SU-DHL-6 (cell line): ENCODE results near the gene DUSP2.

Source experiments
- H2AFZ ChIP-seq: fragments of 200-600 bp; sonication (generic); 2 replicates; pipeline ENCODE4 v1.6.1; 2014; ENCODE audit warnings: low read depth, mild to moderate bottlenecking, moderate library complexity, mixed read lengths, antibody characterized with exemption, low read length; ENCODE audit not compliant: severe bottlenecking
- H3F3A ChIP-seq: fragments of 200-600 bp; shearing (Covaris generic); 2 replicates; pipeline ENCODE4 v1.6.0; 2016; ENCODE audit warnings: antibody characterized with exemption, mild to moderate bottlenecking; ENCODE audit not compliant: insufficient read depth
- H3K27ac ChIP-seq: fragments of 200-600 bp; sonication (generic); 2 replicates; pipeline ENCODE4 v1.5.1; 2016; ENCODE audit warnings: low read depth, mild to moderate bottlenecking, low read length, moderate library complexity, mixed read lengths
- H3K27me3 ChIP-seq: fragments of 200-600 bp; sonication (generic), shearing (Covaris generic); 2 replicates; pipeline ENCODE4 v1.6.0; 2014; ENCODE audit warnings: mild to moderate bottlenecking, low read length
- H3K36me3 ChIP-seq: fragments of 200-600 bp; sonication (generic); 2 replicates; pipeline ENCODE4 v1.6.1; 2014; ENCODE audit warnings: mild to moderate bottlenecking, low read length, mixed read lengths
- H3K4me2 ChIP-seq: fragments of 300-600, 200-600 bp; shearing (Covaris generic), sonication (generic); 2 replicates; pipeline ENCODE4 v1.6.0; 2014; ENCODE audit warnings: low read length, low read depth, mild to moderate bottlenecking; ENCODE audit not compliant: poor library complexity, severe bottlenecking
- H3K4me3 ChIP-seq: fragments of 200-600 bp; sonication (generic); 2 replicates; pipeline ENCODE4 v1.5.1; 2014; ENCODE audit warnings: antibody characterized with exemption, low read length, mild to moderate bottlenecking, mixed read lengths; ENCODE audit not compliant: insufficient read depth, poor library complexity, severe bottlenecking
- H3K79me2 ChIP-seq: fragments of 200-600 bp; sonication (generic); 2 replicates; pipeline ENCODE4 v1.6.1; 2014; ENCODE audit warnings: mild to moderate bottlenecking, low read length, moderate library complexity; ENCODE audit not compliant: insufficient read depth
- H3K9ac ChIP-seq: fragments of 200-600 bp; sonication (generic); 2 replicates; pipeline ENCODE4 v1.7.0; 2014; ENCODE audit warnings: mild to moderate bottlenecking, low read length
- H3K9me2 ChIP-seq: fragments of 200-600 bp; sonication (generic); replicated peaks from 2 replicates; pipeline ENCODE4 v1.6.1; 2014; ENCODE audit warnings: low read length; ENCODE audit not compliant: insufficient read depth
- H3K9me3 ChIP-seq: fragments of 200-600 bp; sonication (generic); 2 replicates; pipeline ENCODE4 v1.6.1; 2014; ENCODE audit warnings: low read length, mixed read lengths; ENCODE audit not compliant: insufficient read depth
- H4K20me1 ChIP-seq: fragments of 200-600 bp; sonication (generic); 2 replicates; pipeline ENCODE4 v1.6.1; 2014; ENCODE audit warnings: low read depth, mild to moderate bottlenecking, antibody characterized with exemption, low read length, moderate library complexity, mixed read lengths
- EZH2phosphoT487 ChIP-seq: fragments of 200-600 bp; sonication (generic), shearing (Covaris generic); conservative IDR thresholded peaks from 2 replicates; pipeline ENCODE4 v1.6.1; 2018; ENCODE audit warnings: mild to moderate bottlenecking, antibody characterized with exemption, low read length, moderate library complexity, mixed read lengths
- TF ChIP-seq, protein P1 (sequence below): fragments of 200-600 bp; sonication (generic); IDR thresholded peaks from one replicate; pipeline ENCODE4 v1.5.1; 2017; ENCODE audit warnings: antibody characterized with exemption, mild to moderate bottlenecking, low read length, moderate library complexity; ENCODE audit not compliant: insufficient read depth, poor library complexity, severe bottlenecking

Gene DUSP2

DNA sequence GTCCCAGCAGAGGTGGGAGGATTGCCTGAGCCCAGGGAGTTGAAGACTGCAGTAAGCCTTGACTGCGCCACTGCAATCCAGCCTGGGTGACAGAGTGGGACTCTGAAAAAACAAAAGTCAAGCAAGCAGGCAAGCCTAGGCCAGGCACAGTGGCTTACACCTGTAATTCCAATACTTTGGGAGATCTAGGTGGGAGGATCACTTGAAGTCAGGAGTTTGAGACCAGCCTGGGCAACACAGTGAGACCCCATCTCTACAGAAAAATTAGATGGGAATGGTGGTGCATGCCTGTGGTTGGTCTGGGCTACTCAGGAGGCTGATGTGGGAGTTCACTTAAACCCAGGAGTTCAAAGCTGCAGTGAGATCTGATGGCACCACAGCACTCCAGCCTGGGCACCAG lies 34.8 kb upstream of the DUSP2 start:
- no peak overlapping the region for H2AFZ ChIP-seq
- H3F3A ChIP-seq = peaks cover 4% of the 10 kb centered on the region; the same call in 1 of the 2 replicates
- H3K79me2 ChIP-seq = no peaks in the 10 kb centered on the region
- no peak overlapping the region for H3K4me2 ChIP-seq
- no peak overlapping the region for H3K27ac ChIP-seq
- no peaks in the 10 kb centered on the region for H3K27me3 ChIP-seq
- H4K20me1 ChIP-seq = no peaks in the 10 kb centered on the region
- H3K9me2 ChIP-seq = no peaks in the 10 kb centered on the region
- H3K9me3 ChIP-seq = no peaks in the 10 kb centered on the region
- no peak overlapping the region for H3K4me3 ChIP-seq
- peaks cover under 1% of the 10 kb centered on the region; the same call in 1 of the 2 replicates for H3K36me3 ChIP-seq
- TF ChIP-seq EZH2phosphoT487 = no peak
- TF ChIP-seq, protein P1, sequence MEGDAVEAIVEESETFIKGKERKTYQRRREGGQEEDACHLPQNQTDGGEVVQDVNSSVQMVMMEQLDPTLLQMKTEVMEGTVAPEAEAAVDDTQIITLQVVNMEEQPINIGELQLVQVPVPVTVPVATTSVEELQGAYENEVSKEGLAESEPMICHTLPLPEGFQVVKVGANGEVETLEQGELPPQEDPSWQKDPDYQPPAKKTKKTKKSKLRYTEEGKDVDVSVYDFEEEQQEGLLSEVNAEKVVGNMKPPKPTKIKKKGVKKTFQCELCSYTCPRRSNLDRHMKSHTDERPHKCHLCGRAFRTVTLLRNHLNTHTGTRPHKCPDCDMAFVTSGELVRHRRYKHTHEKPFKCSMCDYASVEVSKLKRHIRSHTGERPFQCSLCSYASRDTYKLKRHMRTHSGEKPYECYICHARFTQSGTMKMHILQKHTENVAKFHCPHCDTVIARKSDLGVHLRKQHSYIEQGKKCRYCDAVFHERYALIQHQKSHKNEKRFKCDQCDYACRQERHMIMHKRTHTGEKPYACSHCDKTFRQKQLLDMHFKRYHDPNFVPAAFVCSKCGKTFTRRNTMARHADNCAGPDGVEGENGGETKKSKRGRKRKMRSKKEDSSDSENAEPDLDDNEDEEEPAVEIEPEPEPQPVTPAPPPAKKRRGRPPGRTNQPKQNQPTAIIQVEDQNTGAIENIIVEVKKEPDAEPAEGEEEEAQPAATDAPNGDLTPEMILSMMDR = no peak
- no peak overlapping the region for H3K9ac ChIP-seq

DNA sequence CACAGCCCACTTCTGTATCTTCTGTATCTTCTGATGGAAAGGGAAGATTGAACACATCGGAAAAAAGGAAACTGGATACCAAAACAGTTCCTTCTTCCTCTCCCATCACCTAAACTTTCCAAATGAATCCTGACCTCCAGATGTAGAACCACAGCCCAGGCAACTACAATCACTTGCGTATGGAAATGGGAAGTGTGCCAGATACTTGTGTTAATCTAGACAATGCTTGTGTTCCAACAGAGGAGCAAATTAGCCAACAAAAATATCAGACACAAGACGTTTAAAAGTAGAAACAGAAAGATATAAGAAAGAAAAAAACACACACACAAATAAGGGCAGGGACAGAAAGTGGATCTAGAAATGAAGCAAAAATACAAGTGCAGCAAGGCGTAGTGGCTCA lies 31.4 kb upstream of the DUSP2 start:
- no peak overlapping the region for H3K27ac ChIP-seq
- no peaks in the 10 kb centered on the region for H3K9me2 ChIP-seq
- no peak for TF ChIP-seq EZH2phosphoT487
- TF ChIP-seq, protein P1 = no peak
- no peak overlapping the region for H3K4me3 ChIP-seq
- no peaks in the 10 kb centered on the region for H4K20me1 ChIP-seq
- no peaks in the 10 kb centered on the region for H3K36me3 ChIP-seq
- H3K9ac ChIP-seq = no peak overlapping the region
- H3K27me3 ChIP-seq = no peaks in the 10 kb centered on the region
- no peak overlapping the region for H3K4me2 ChIP-seq
- no peaks in the 10 kb centered on the region; the same call in 1 of the 2 replicates for H3F3A ChIP-seq
- H3K9me3 ChIP-seq = no peaks in the 10 kb centered on the region
- H2AFZ ChIP-seq = no peak overlapping the region
- H3K79me2 ChIP-seq = no peaks in the 10 kb centered on the region

DNA sequence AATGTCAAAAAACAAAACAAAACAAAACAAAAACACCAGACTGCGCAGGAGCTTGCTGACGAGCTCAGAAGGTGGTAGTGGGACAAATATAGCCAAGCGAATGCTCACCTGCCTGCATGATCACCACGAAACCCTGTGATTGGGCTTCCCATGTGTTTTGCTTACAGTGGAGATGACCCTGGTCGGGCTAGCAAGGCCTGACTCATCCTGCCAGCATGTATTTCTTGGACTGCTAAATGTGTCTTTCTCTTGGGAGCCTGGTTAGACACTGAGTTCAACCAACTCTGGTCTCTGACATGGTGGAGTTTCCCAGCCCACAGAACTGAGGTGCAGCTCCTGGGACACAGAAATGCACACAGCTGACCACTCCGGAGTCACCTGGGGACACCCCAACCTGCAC lies 30.7 kb upstream of the DUSP2 start:
- H3K9me3 ChIP-seq = no peaks in the 10 kb centered on the region
- no peaks in the 10 kb centered on the region for H3K9me2 ChIP-seq
- H3K4me2 ChIP-seq = no peak overlapping the region
- no peaks in the 10 kb centered on the region for H3F3A ChIP-seq
- no peaks in the 10 kb centered on the region for H4K20me1 ChIP-seq
- no peak overlapping the region for H3K27ac ChIP-seq
- H3K4me3 ChIP-seq = no peak overlapping the region
- no peaks in the 10 kb centered on the region for H3K36me3 ChIP-seq
- no peak overlapping the region for H2AFZ ChIP-seq
- no peak overlapping the region for H3K9ac ChIP-seq
- no peaks in the 10 kb centered on the region for H3K79me2 ChIP-seq
- H3K27me3 ChIP-seq = no peaks in the 10 kb centered on the region
- TF ChIP-seq, protein P1 = no peak
- no peak for TF ChIP-seq EZH2phosphoT487
